ENCODE data around the gene ACSL6. TPM values are rescaled to one million over a fixed set of nuclear protein-coding genes. Genes with fewer than 3 reads are reported as not detected.

The ACSL6 gene
- total RNA-seq, 1 donor from 2014 or later, result not detected

GRCh38 chr5:131991593-131992324, 19.7 kb downstream of the ACSL6 start:
- Mint-ChIP-seq H3K4me3 (no peak overlapping the region), H3K27ac (peak overlapping the region; percentile 42), H3K27me3 (ENCODE audit: insufficient read depth, low read depth) (peaks cover 4% of the 10 kb centered on the region), H3K4me1 (peaks cover 8% of the 10 kb centered on the region), H3K9me3 (no peaks in the 10 kb centered on the region), H3K36me3 (no peaks in the 10 kb centered on the region)
- Histone ChIP-seq H3K36me3 (no peaks in the 10 kb centered on the region), H2AFZ (replicated peaks) (no peak overlapping the region), H3K27me3 (no peaks in the 10 kb centered on the region), H3K4me1 (peaks cover 4% of the 10 kb centered on the region), H3K9me3 (ENCODE audit: low read depth) (no peaks in the 10 kb centered on the region), H4K20me1 (ENCODE audit: low read depth) (no peaks in the 10 kb centered on the region), H3K9ac (no peak overlapping the region), H3K4me2 (no peak overlapping the region), H3K27ac (no peak overlapping the region), H3K4me3 (no peak overlapping the region), H3K79me2 (ENCODE audit: low read depth) (no peaks in the 10 kb centered on the region), H3F3A (ENCODE audit: low read depth) (no peaks in the 10 kb centered on the region)
- TF ChIP-seq EZH2 (IDR thresholded peaks at IDR 0.05), result no peak
- no peak for TF ChIP-seq EZH2phosphoT487 (IDR thresholded peaks at IDR 0.05)
- no peak for TF ChIP-seq CTCF (IDR thresholded peaks at IDR 0.05)
- DNase-seq (ENCODE audit: low spot score), result no peak

GRCh38 chr5:131990716-131991115, 20.7 kb downstream of the ACSL6 start:
- H3K4me3 Mint-ChIP-seq, result no peak overlapping the region
- Histone ChIP-seq H3K4me3 (no peak overlapping the region), H3K4me2 (no peak overlapping the region), H3K9ac (no peak overlapping the region), H3K27ac (no peak overlapping the region), H4K20me1 (ENCODE audit: low read depth) (no peaks in the 10 kb centered on the region), H3K4me1 (peaks cover 4% of the 10 kb centered on the region), H3F3A (ENCODE audit: low read depth) (no peaks in the 10 kb centered on the region), H3K36me3 (no peaks in the 10 kb centered on the region), H2AFZ (replicated peaks) (no peak overlapping the region), H3K79me2 (ENCODE audit: low read depth) (no peaks in the 10 kb centered on the region), H3K27me3 (no peaks in the 10 kb centered on the region), H3K9me3 (ENCODE audit: low read depth) (no peaks in the 10 kb centered on the region)
- H3K27ac Mint-ChIP-seq, result no peak overlapping the region
- peaks cover 1% of the 10 kb centered on the region for H3K9me3 Mint-ChIP-seq
- H3K4me1 Mint-ChIP-seq, result peaks cover 10% of the 10 kb centered on the region
- peaks cover 4% of the 10 kb centered on the region for H3K27me3 Mint-ChIP-seq (ENCODE audit: insufficient read depth, low read depth)
- no peak for DNase-seq (ENCODE audit: low spot score)
- no peak for TF ChIP-seq EZH2phosphoT487 (IDR thresholded peaks at IDR 0.05)
- TF ChIP-seq EZH2 (IDR thresholded peaks at IDR 0.05), result no peak
- no peak for TF ChIP-seq CTCF (IDR thresholded peaks at IDR 0.05)
- no peaks in the 10 kb centered on the region for H3K36me3 Mint-ChIP-seq

- peaks cover 2% of the 10 kb centered on the region for H3K9me3 Mint-ChIP-seq
- Histone ChIP-seq H3F3A (ENCODE audit: low read depth) (no peaks in the 10 kb centered on the region), H3K4me2 (no peak overlapping the region), H3K27me3 (no peaks in the 10 kb centered on the region), H3K27ac (no peak overlapping the region), H3K4me1 (no peaks in the 10 kb centered on the region), H3K9ac (no peak overlapping the region), H4K20me1 (ENCODE audit: low read depth) (no peaks in the 10 kb centered on the region), H2AFZ (replicated peaks) (no peak overlapping the region), H3K36me3 (no peaks in the 10 kb centered on the region), H3K4me3 (no peak overlapping the region), H3K79me2 (ENCODE audit: low read depth) (no peaks in the 10 kb centered on the region), H3K9me3 (ENCODE audit: low read depth) (no peaks in the 10 kb centered on the region)
- H3K4me1 Mint-ChIP-seq, result peaks cover 6% of the 10 kb centered on the region
- peaks cover 6% of the 10 kb centered on the region for H3K27me3 Mint-ChIP-seq (ENCODE audit: insufficient read depth, low read depth)
- no peak for DNase-seq (ENCODE audit: low spot score)
- no peak for TF ChIP-seq EZH2 (IDR thresholded peaks at IDR 0.05)
- no peak for TF ChIP-seq CTCF (IDR thresholded peaks at IDR 0.05)
- TF ChIP-seq EZH2phosphoT487 (IDR thresholded peaks at IDR 0.05), result no peak
- no peak overlapping the region for H3K27ac Mint-ChIP-seq
- no peaks in the 10 kb centered on the region for H3K36me3 Mint-ChIP-seq
- H3K4me3 Mint-ChIP-seq, result no peak overlapping the region
Observed at GRCh38 chr5:131988601-131989000, 22.9 kb downstream of the ACSL6 start.

All from neural progenitor cell (in vitro differentiated cells).